Ovary (tissue), 9 donors: Measurements from ENCODE around the gene TBC1D32. TPM values are rescaled to one million over a fixed set of nuclear protein-coding genes. Genes with fewer than 3 reads are reported as not detected.
"Not testable (repeated sequence)": the region's sequence is repeated elsewhere in the genome, so short reads cannot be mapped to it uniquely, and the experiment has no call there.

ENCODE experiments used
- DNase-seq, 5 donors: peaks; one replicate each; pipeline ENCODE4 v3.0.0-alpha.2; 2019 to 2020
- H3K27ac ChIP-seq, 2 donors: fragments of 200-600 bp; one replicate each; pipeline versions ENCODE4 v1.5.1 to v1.8.0; 2019 to 2022
- H3K27me3 ChIP-seq: fragments of 200-600 bp; one replicate; pipeline ENCODE4 v1.8.0; 2022
- H3K36me3 ChIP-seq: fragments of 200-600 bp; sonication (generic); one replicate; pipeline ENCODE4 v1.5.1; 2019
- H3K4me1 ChIP-seq: one replicate; pipeline ENCODE4 v1.8.1; 2013; ENCODE audit warnings: mild to moderate bottlenecking, moderate library complexity; ENCODE audit not compliant: insufficient read depth
- H3K4me3 ChIP-seq: fragments of 200-600 bp; sonication (generic); one replicate; pipeline ENCODE4 v1.5.1; 2017
- H3K9me3 ChIP-seq, 2 donors: fragments of 200-600 bp in 1 of 2; sonication (generic) in 1 of 2; one replicate each; pipeline versions ENCODE4 v1.5.1 to v1.8.1; 2013 to 2019; ENCODE audit warnings: mild to moderate bottlenecking in 1 of 2, moderate library complexity in 1 of 2
- CTCF ChIP-seq, 3 donors: fragments of 450-650 bp in 2 of 3; fragments of 200-600 bp in 1 of 3; IDR thresholded peaks; one replicate each; pipeline versions ENCODE4 v1.5.1 to v1.8.0; 2016 to 2022; ENCODE audit warnings: antibody characterized with exemption in 3 of 3, mild to moderate bottlenecking in 1 of 3
- EP300 ChIP-seq: sonication (generic); formaldehyde crosslinking; IDR thresholded peaks from one replicate; pipeline ENCODE4 v1.6.1; 2017; ENCODE audit warnings: antibody characterized with exemption
- POLR2A ChIP-seq: fragments of 450-650 bp; IDR thresholded peaks from one replicate; pipeline ENCODE4 v1.6.1; 2017; ENCODE audit warnings: antibody characterized with exemption, mild to moderate bottlenecking, moderate library complexity
- WGBS, 3 donors: extraction: QIAGEN DNeasy Blood & Tissue Kit in 1 of 3; methylation state at CpG; one replicate each; pipeline versions ENCODE4 v1.1.5 to v1.1.7; 2013 to 2017; 5-methylcytosine and 5-hydroxymethylcytosine counted together
- intact Hi-C, 4 donors: fragments of 100-400 bp; cut with DNase I; formaldehyde crosslinking; loops; one replicate each; pipeline versions ENCODE4 v1.11.0 to v1.15.1; 2022 to 2023
- polyA plus RNA-seq, 2 donors: library from polyadenylated mRNA; stranded (reverse); fragments of 200-250 nt in 1 of 2; fragments of 350-450 nt in 1 of 2; fragmentation: Illumina TruSeq in 1 of 2; extraction: RNeasy Lipid Tissue Mini Kit (QIAGEN cat#74804) in 1 of 2; gene quantifications; one replicate each; pipeline ENCODE4 v1.2.3, GENCODE V29; 2013 to 2014
- total RNA-seq, 7 donors: library from RNA; depleted of rRNA in 2 of 7; stranded (reverse); fragments of >200 nt in 2 of 7; fragmentation: NEBNext Ultra II Directional in 3 of 7; extraction: Animal tissue kit (Norgen Biotek cat#: 25700) in 3 of 7; gene quantifications; one replicate each; pipeline versions ENCODE4 v1.1.0 to v1.2.4, GENCODE V29; 2016 to 2023
- donor health status: DM: no; HTN: no; CAD: no; lungs with moderate emphysema.
- donor health status: DM: no; HTN: no; CAD: no.
- donor health status: Bipolar disorder and iron deficiency.
- donor health status: DM: yes; HTN: yes; CAD: no.
- donor health status: DM: no; HTN: no; CAD: no.
- donor health status: DM: yes; HTN: yes; CAD: no.

Gene TBC1D32
- total and polyA plus RNA-seq, 9 donors, result 2.4 to 13.4 (median 7.8) TPM

- H3K27me3 ChIP-seq, result no peaks in the 10 kb centered on the region
- intact Hi-C loops, result no loop called here
- no peak for DNase-seq
- no peaks in the 10 kb centered on the region for H3K36me3 ChIP-seq
- no peak overlapping the region for H3K4me3 ChIP-seq
- 9 to 30% (median 12%) methylated on average over 3 of the region's 3 CpGs for WGBS, 3 donors
- H3K27ac ChIP-seq, result no peak overlapping the region
- no peak for TF ChIP-seq EP300
- no peak for TF ChIP-seq CTCF (IDR thresholded peaks at IDR 0.05)
- TF ChIP-seq POLR2A, result no peak
- no peaks in the 10 kb centered on the region for H3K9me3 ChIP-seq
- no peaks in the 10 kb centered on the region for H3K4me1 ChIP-seq
These were observed 247.4 kb downstream of the TBC1D32 start for GRCh38 chr6:121086876-121087275.

- Histone ChIP-seq H3K36me3 (no peaks in the 10 kb centered on the region), H3K9me3 (no peaks in the 10 kb centered on the region), H3K4me3 (no peak overlapping the region), H3K27me3 (no peaks in the 10 kb centered on the region), H3K27ac (no peak overlapping the region), H3K4me1 (no peaks in the 10 kb centered on the region)
- no peak for DNase-seq
- 88 to 96% (median 91%) methylated on average over 3 of the region's 3 CpGs for WGBS, 3 donors
- no peak for TF ChIP-seq POLR2A
- TF ChIP-seq EP300, result no peak
- TF ChIP-seq CTCF (IDR thresholded peaks at IDR 0.05), result no peak
- intact Hi-C loops, result no loop called here
These were observed 258.2 kb downstream of the TBC1D32 start for GRCh38 chr6:121076119-121076518.

- H3K27ac ChIP-seq, H3K36me3 ChIP-seq, DNase-seq, intact Hi-C loops, H3K27me3 ChIP-seq, H3K9me3 ChIP-seq, H3K4me3 ChIP-seq, H3K4me1 ChIP-seq: not testable (repeated sequence)
- 98 to 100% (median 100%) methylated on average over 1 of the region's 1 CpG for WGBS, 3 donors
These were observed 265.5 kb downstream of the TBC1D32 start for GRCh38 chr6:121068749-121069148.

GRCh38 chr6:121067381-121067780 is 266.9 kb downstream of the TBC1D32 start:
- no peaks in the 10 kb centered on the region for H3K36me3 ChIP-seq
- TF ChIP-seq EP300 (no peak), POLR2A (no peak), CTCF (IDR thresholded peaks at IDR 0.05) (no peak)
- intact Hi-C loops, result no loop called here
- H3K27ac ChIP-seq, result no peak overlapping the region
- no peak overlapping the region for H3K4me3 ChIP-seq
- no peaks in the 10 kb centered on the region for H3K4me1 ChIP-seq
- DNase-seq, result no peak
- peaks cover 0 to 2% of the 10 kb centered on the region in 2 donors for H3K9me3 ChIP-seq
- no peaks in the 10 kb centered on the region for H3K27me3 ChIP-seq

- H3K27ac ChIP-seq, result no peak overlapping the region
- H3K36me3 ChIP-seq, result no peaks in the 10 kb centered on the region
- no peak overlapping the region for H3K4me3 ChIP-seq
- intact Hi-C loops, result no loop called here
- 96 to 98% (median 97%) methylated on average over 3 of the region's 3 CpGs for WGBS, 3 donors
- TF ChIP-seq POLR2A (no peak), CTCF (IDR thresholded peaks at IDR 0.05) (no peak), EP300 (no peak)
- H3K4me1 ChIP-seq, result no peaks in the 10 kb centered on the region
- peaks cover 0 to 2% of the 10 kb centered on the region in 2 donors for H3K9me3 ChIP-seq
- H3K27me3 ChIP-seq, result no peaks in the 10 kb centered on the region
- DNase-seq, result no peak
These were observed 269.9 kb downstream of the TBC1D32 start for GRCh38 chr6:121064345-121064744.
